Activated T-helper 1 cell treated with anti-CD3 and anti-CD28 coated beads, Interleukin-12 subunit alpha, Interleukin-12 subunit beta, Interleukin-2, Interleukin-4 antibody, amounts not matched to agents 30 ng/mL and 10 ng/mL and 1 ng/mL, durations not matched to agents 14 hours and 24 hours and 36 hours (primary cell): ENCODE measurements around the gene GPNMB. TPM values are rescaled to one million over a fixed set of nuclear protein-coding genes. Genes with fewer than 3 reads are reported as not detected.
A peak's percentile ranks its signal among the peaks of the same experiment; 100 is the strongest.
"Not testable (repeated sequence)": the region's sequence is repeated elsewhere in the genome, so short reads cannot be mapped to it uniquely, and the experiment has no call there.

Experiments
- DNase-seq: peaks from one replicate; pipeline ENCODE4 v3.0.0; 2021; ENCODE audit warnings: low spot score
- H3K27ac Mint-ChIP-seq: one replicate; pipeline ENCODE4 v1.8.0; 2021; ENCODE audit warnings: mild to moderate bottlenecking, mixed read lengths
- H3K27me3 Mint-ChIP-seq: one replicate; pipeline ENCODE4 v1.8.0; 2022; ENCODE audit warnings: mild to moderate bottlenecking, moderate library complexity, mixed read lengths; ENCODE audit not compliant: insufficient read depth
- H3K36me3 Mint-ChIP-seq: one replicate; pipeline ENCODE4 v1.8.0; 2021; ENCODE audit warnings: low read depth, mixed read lengths
- H3K4me1 Mint-ChIP-seq: one replicate; pipeline ENCODE4 v1.8.0; 2021; ENCODE audit warnings: low read depth, mixed read lengths
- H3K4me3 Mint-ChIP-seq: one replicate; pipeline ENCODE4 v1.8.0; 2021; ENCODE audit warnings: mild to moderate bottlenecking, moderate library complexity, mixed read lengths
- H3K9me3 Mint-ChIP-seq: one replicate; pipeline ENCODE4 v1.8.0; 2021; ENCODE audit warnings: mixed read lengths
- intact Hi-C: fragments of 100-400 bp; cut with micrococcal nuclease; formaldehyde crosslinking; loops from one replicate; pipeline ENCODE4 v1.15.1; 2024
- total RNA-seq: library from RNA; stranded (reverse); gene quantifications from 2 replicates; pipeline ENCODE4 v1.2.3, GENCODE V29; 2022

GPNMB gene
- total RNA-seq, result 0.83 and 1.2 TPM in 2 replicates

- intact Hi-C loops, result no loop called here
- Mint-ChIP-seq H3K9me3 (no peaks in the 10 kb centered on the region), H3K4me3 (no peak within 1 kb of the TSS), H3K27ac (no peak within 1 kb of the TSS), H3K27me3 (peaks cover 67% of the 10 kb centered on the region), H3K36me3 (no peaks in the 10 kb centered on the region), H3K4me1 (no peaks in the 10 kb centered on the region)
- DNase-seq, result no peak
These were observed at the start of gene GPNMB for GRCh38 chr7:23246555-23246954. Gene GPNMB (plus strand): TSS chr7:23246775. CDS start chr7:23246858, 83 bp downstream.

DNA sequence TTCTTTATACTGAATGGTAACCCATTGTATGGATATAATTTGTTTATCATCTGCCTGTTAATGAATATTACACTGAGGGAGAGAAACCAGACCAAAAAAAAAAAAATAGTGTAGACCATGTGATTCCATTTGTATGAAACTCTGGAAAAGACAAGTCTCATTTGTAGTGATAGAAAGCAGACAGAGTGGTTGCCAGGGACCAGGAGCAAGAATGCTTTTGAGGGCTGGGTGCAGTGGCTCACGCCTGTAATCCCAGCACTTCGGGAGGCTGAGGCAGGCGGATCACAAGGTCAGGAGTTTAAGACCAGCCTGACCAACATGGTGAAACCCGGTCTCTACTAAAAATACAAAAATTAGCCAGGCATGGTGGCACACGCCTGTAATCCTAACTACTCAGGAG is 48.8 kb upstream of the GPNMB start:
- intact Hi-C loops, H3K27me3 Mint-ChIP-seq, H3K27ac Mint-ChIP-seq, DNase-seq, H3K4me3 Mint-ChIP-seq, H3K4me1 Mint-ChIP-seq, H3K9me3 Mint-ChIP-seq: not testable (repeated sequence)
- H3K36me3 Mint-ChIP-seq, result peaks cover 25% of the 10 kb centered on the region

- intact Hi-C loops, result no loop called here
These were observed 46.2 kb upstream of the GPNMB start for GRCh38 chr7:23200331-23200730.

GRCh38 chr7:23204241-23204640 is 42.3 kb upstream of the GPNMB start:
- no peak overlapping the region for H3K27ac Mint-ChIP-seq
- DNase-seq, result no peak
- no peaks in the 10 kb centered on the region for H3K4me1 Mint-ChIP-seq
- intact Hi-C loops, result no loop called here
- H3K27me3 Mint-ChIP-seq, result peaks cover 25% of the 10 kb centered on the region
- H3K9me3 Mint-ChIP-seq, result no peaks in the 10 kb centered on the region
- H3K36me3 Mint-ChIP-seq, result peaks cover 33% of the 10 kb centered on the region
- H3K4me3 Mint-ChIP-seq, result no peak overlapping the region

More at GRCh38 chr7:23200331-23200730, 46.2 kb upstream of the GPNMB start:
- peaks cover 35% of the 10 kb centered on the region for H3K36me3 Mint-ChIP-seq
- peaks cover 6% of the 10 kb centered on the region for H3K27me3 Mint-ChIP-seq
- H3K4me1 Mint-ChIP-seq, result no peaks in the 10 kb centered on the region
- H3K27ac Mint-ChIP-seq, result no peak overlapping the region
- no peaks in the 10 kb centered on the region for H3K9me3 Mint-ChIP-seq
- no peak overlapping the region for H3K4me3 Mint-ChIP-seq
- DNase-seq, result no peak

GRCh38 chr7:23205577-23205908 is 41.0 kb upstream of the GPNMB start:
- Mint-ChIP-seq H3K27me3 (peaks cover 25% of the 10 kb centered on the region), H3K4me1 (no peaks in the 10 kb centered on the region), H3K27ac (no peak overlapping the region), H3K36me3 (peaks cover 27% of the 10 kb centered on the region), H3K4me3 (peak overlapping the region; percentile 24), H3K9me3 (no peaks in the 10 kb centered on the region)
- DNase-seq, result no peak
- intact Hi-C loops, result no loop called here

GRCh38 chr7:23205909-23206767 is 40.4 kb upstream of the GPNMB start:
- H3K36me3 Mint-ChIP-seq, result peaks cover 27% of the 10 kb centered on the region
- no peak for DNase-seq

DNA sequence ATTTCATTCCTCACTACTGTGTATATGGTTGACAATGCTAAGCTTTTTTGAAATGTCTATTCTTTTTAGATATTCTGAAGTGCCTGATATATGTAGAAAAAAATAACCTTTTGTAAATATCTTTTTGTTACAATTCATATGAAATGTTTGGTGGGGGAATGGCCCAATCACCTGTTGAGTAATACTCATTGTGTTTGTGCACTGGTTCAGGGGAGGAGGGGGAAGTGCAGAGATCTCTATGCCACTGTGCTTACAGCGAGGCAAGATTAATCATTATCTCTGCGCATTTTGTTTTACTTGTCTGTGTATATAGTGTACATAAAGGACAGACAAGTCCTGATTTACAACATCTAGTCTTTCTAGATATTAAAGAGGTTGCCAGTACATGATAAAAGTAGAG is 39.6 kb upstream of the GPNMB start:
- H3K4me1 Mint-ChIP-seq, result no peaks in the 10 kb centered on the region
- H3K27ac Mint-ChIP-seq, result no peak overlapping the region
- no peak overlapping the region for H3K4me3 Mint-ChIP-seq
- intact Hi-C loops, result no loop called here
- H3K27me3 Mint-ChIP-seq, result peaks cover 27% of the 10 kb centered on the region
- no peak for DNase-seq
- no peaks in the 10 kb centered on the region for H3K9me3 Mint-ChIP-seq
- peaks cover 21% of the 10 kb centered on the region for H3K36me3 Mint-ChIP-seq

More at GRCh38 chr7:23205909-23206767, 40.4 kb upstream of the GPNMB start:
- no peaks in the 10 kb centered on the region for H3K9me3 Mint-ChIP-seq
- intact Hi-C loops, result no loop called here
- H3K4me1 Mint-ChIP-seq, result no peaks in the 10 kb centered on the region
- no peak overlapping the region for H3K27ac Mint-ChIP-seq
- peaks cover 27% of the 10 kb centered on the region for H3K27me3 Mint-ChIP-seq
- H3K4me3 Mint-ChIP-seq, result peak overlapping the region; percentile 24

- H3K9me3 Mint-ChIP-seq, result no peaks in the 10 kb centered on the region
- H3K4me1 Mint-ChIP-seq, result no peaks in the 10 kb centered on the region
- intact Hi-C loops, result no loop called here
- DNase-seq, result no peak
- H3K27me3 Mint-ChIP-seq, result peaks cover 27% of the 10 kb centered on the region
- H3K4me3 Mint-ChIP-seq, result no peak overlapping the region
- no peak overlapping the region for H3K27ac Mint-ChIP-seq
- H3K36me3 Mint-ChIP-seq, result peaks cover 21% of the 10 kb centered on the region
These were observed 38.7 kb upstream of the GPNMB start for GRCh38 chr7:23207884-23208283.

DNA sequence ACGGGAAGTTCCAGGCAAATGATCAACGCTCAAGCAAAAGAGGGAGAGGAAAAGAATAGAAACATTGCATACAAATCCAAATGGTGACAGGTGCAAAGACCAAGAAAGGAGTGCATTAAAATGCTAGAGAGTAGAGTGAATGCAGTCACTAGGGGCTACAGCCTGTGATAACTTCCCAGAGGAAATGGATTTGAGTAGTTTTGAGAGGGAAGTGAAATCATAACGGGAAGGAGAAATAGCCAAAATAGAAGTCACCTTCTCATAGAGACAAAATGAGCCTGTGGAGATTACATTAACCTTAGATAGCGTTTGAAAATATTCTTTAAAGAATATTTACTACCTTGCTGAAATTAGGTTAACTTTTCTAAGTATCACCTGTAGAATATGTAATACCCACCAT is 38.3 kb upstream of the GPNMB start:
- H3K4me3 Mint-ChIP-seq, result no peak overlapping the region

GRCh38 chr7:23210506-23210905 is 36.1 kb upstream of the GPNMB start:
- intact Hi-C loops, result no loop called here
- no peak overlapping the region for H3K4me3 Mint-ChIP-seq
- no peak overlapping the region for H3K27ac Mint-ChIP-seq
- no peaks in the 10 kb centered on the region for H3K4me1 Mint-ChIP-seq
- peaks cover 7% of the 10 kb centered on the region for H3K36me3 Mint-ChIP-seq
- H3K27me3 Mint-ChIP-seq, result peaks cover 23% of the 10 kb centered on the region
- no peaks in the 10 kb centered on the region for H3K9me3 Mint-ChIP-seq
- no peak for DNase-seq

More for the DNA sequence above, 38.3 kb upstream of the GPNMB start:
- Mint-ChIP-seq H3K9me3 (no peaks in the 10 kb centered on the region), H3K36me3 (peaks cover 21% of the 10 kb centered on the region), H3K27ac (no peak overlapping the region), H3K27me3 (peaks cover 27% of the 10 kb centered on the region), H3K4me1 (no peaks in the 10 kb centered on the region)
- intact Hi-C loops, result no loop called here
- DNase-seq, result no peak

GRCh38 chr7:23211589-23211988 is 35.0 kb upstream of the GPNMB start:
- intact Hi-C loops, result no loop called here
- no peak overlapping the region for H3K4me3 Mint-ChIP-seq

DNA sequence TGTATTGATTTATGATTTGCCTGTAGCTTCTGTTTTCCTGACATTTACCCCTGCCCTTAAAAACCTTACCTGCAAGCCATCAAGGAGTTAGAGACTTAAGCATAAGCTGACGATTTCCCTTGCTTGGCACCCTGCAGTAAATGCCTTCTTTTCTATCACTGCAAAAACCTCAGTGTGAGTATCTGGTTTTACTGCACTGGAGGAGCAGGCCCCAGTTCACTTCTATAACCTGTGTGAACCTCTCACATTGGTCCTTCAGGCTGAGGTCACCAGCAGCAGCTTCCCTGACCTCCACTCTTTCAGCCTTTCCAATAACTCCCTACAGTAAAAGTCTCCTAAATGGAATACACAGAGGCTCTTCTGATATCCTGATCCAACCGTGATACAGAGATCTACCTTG is 34.2 kb upstream of the GPNMB start:
- intact Hi-C loops, result no loop called here
- Mint-ChIP-seq H3K27me3 (peaks cover 14% of the 10 kb centered on the region), H3K4me3 (no peak overlapping the region), H3K27ac (no peak overlapping the region), H3K4me1 (no peaks in the 10 kb centered on the region), H3K36me3 (no peaks in the 10 kb centered on the region), H3K9me3 (no peaks in the 10 kb centered on the region)
- DNase-seq, result no peak

More at GRCh38 chr7:23211589-23211988, 35.0 kb upstream of the GPNMB start:
- no peak for DNase-seq
- H3K27me3 Mint-ChIP-seq, result peaks cover 22% of the 10 kb centered on the region
- no peaks in the 10 kb centered on the region for H3K4me1 Mint-ChIP-seq
- H3K36me3 Mint-ChIP-seq, result peaks cover 2% of the 10 kb centered on the region
- no peak overlapping the region for H3K27ac Mint-ChIP-seq
- no peaks in the 10 kb centered on the region for H3K9me3 Mint-ChIP-seq

DNA sequence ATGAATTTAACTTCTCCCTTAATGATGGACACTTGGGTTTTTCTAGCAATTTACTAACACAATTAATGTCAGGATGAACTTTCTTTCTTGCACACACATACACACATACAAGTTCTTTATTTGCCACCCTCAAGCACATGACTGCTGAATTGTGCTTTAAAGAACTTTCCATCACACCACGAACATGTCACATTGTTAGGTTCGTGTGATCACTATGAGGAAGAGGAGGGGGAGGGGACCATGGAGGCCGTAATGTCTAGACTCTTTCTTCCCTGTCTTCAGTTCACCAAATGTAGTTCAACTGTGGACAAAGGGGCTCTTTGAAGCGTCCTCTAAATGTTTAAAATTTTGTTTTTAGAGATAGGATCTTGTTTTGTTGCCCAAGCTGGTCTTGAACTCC is 33.7 kb upstream of the GPNMB start:
- Mint-ChIP-seq H3K4me3 (no peak overlapping the region), H3K4me1 (no peaks in the 10 kb centered on the region), H3K27me3 (peaks cover 10% of the 10 kb centered on the region), H3K36me3 (no peaks in the 10 kb centered on the region), H3K9me3 (no peaks in the 10 kb centered on the region), H3K27ac (no peak overlapping the region)
- no peak for DNase-seq
- intact Hi-C loops, result no loop called here
